T-helper 9 cell (primary cell): Measurements from ENCODE around the gene GTPBP8.
A peak's percentile ranks its signal among the peaks of the same experiment; 100 is the strongest.
"Not testable (repeated sequence)": the region's sequence is repeated elsewhere in the genome, so short reads cannot be mapped to it uniquely, and the experiment has no call there.

Source experiments
- DNase-seq: peaks from one replicate; pipeline ENCODE4 v3.0.0-alpha.2; 2020

GTPBP8 gene

GRCh38 chr3:113002037-113002436 lies 11.3 kb downstream of the GTPBP8 start:
- DNase-seq: no peak

DNA sequence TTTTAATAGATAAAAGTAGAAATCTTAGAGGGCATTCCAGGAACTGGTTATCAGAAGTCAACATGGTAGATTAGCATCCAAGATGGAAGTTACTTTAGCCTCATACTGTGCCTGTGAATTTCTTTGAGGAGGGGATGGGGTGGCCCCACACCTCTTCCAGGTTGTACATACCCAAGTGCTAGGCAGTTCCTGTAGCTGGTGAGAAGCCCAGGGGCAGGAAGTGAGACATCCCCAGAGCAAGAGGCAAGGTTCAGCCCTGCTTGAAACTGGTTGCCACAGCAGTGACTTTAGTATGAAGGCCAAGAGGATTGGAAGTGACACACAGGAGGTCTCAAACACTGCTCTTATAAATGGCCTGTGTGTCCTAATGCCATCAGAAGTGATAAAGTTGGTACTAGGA lies 11.9 kb downstream of the GTPBP8 start:
- no peak for DNase-seq

DNA sequence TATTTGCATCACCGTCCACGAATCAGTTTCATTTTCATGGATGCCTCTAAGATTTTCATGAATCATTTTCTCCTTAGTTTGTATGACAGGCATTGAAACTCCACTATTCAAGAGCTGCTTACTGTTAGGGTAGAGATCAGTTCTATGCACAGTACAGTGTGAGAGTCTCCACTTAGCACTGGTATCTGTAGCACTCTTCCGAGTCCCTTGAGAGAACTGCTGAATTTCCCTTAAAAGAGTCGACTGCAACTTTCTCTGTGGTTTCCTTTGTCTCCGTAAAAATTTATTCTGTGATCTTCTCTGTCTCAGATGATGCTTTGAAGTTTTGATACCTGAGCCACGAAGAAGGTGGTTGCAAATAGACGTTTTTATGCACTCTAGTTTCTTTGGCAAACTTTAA lies 14.8 kb downstream of the GTPBP8 start:
- DNase-seq: no peak

- DNase-seq: no peak
Observed at GRCh38 chr3:113006359-113007056, 15.7 kb downstream of the GTPBP8 start.

GRCh38 chr3:113008117-113008516 lies 17.3 kb downstream of the GTPBP8 start:
- DNase-seq: no peak

- no peak for DNase-seq
Observed at GRCh38 chr3:113013593-113013992, 22.8 kb downstream of the GTPBP8 start.

DNA sequence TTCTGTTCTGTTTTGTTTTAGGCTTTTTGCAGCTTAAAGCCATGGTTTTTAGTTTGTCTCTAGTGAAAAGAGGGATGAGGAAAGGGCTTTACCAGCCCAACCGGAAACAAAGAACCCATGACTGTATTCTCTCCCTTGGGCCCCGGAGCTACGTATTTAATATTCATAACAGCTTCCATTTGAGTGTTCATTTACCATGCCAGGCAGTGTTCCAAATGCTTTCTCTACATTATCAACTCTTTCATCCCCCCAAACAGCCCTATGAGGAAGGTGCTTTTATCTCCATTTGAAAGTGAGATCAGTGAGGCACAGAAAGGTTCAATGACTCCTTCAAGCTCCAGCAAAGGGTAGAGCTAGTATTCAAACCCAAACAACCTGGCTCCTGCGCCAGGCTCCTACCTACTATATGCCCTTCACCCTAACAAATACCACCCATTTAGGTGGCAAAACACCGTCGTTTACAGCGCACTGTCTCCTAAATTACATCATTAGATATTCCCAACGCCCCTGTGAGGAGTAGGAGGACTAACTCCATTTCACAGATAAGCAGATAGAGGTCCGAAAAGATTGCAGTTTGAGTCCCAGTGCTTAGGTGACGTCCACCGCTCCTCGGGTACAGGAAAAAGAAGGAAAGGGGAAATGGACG lies 27.9 kb downstream of the GTPBP8 start:
- DNase-seq: no peak

DNA sequence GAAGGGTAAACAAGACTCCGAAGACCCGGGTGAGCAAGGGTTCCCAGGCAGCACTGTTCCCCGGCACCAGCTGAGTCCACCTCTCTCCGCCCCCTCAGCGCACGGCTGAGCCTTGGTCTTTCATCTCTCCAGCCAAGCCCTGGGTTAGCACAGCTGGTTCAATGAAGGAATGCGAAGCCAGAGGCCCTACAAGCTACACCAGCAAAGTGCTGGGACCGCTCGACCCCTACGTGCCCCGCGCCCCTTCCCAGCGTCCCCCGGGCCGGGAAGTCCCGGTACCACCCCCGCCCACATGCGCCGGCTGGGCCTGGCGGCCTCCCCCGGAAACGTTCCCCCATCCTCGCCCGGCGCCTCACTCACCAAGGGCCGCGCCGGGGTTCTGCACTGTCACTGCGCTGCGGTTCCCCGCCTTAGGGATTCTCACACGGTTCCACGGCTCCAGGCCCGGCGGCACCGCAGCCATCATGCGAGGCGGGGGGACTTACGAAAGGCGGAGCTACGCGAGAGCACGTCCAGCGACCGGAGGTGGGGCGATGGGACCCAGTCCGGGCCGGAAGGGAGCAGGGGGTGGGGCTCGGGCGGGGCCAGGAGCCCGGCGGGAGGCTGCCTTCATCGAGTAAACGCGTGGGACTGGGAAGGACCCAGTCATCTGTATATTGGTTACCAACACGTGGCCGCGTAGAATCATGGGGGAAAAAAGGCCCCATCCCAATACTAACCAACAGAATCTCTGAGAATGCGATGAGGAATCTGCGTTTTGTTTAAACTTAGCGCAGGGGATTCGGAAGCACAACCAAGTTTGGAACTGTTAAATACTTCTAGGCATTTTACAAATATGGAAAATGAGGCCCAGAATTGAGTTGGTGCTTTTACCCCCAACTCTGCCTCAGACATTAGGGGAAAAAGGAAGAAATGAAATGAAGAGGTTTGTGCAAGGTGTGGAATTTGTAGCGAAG lies 28.7 kb downstream of the GTPBP8 start:
- DNase-seq: peak; percentile 77

DNA sequence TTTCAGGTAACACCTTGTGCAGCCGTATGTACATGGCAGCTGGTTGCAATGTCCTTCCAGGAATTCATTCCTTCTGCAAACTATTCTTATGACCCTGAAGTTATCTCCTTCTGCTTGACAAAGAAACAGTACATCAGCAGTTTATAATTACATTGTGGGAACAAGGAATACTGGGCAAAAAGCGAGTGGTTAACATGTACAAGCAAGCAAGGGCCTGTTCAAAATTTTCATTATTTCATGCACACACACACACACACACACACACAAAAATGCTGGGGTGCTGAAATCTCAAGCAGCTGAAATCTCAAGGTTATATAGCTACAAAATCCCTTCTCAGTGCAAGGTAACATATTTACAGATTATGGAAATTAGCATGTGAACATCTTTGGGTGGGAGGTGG lies 30.7 kb downstream of the GTPBP8 start:
- DNase-seq: no peak

DNA sequence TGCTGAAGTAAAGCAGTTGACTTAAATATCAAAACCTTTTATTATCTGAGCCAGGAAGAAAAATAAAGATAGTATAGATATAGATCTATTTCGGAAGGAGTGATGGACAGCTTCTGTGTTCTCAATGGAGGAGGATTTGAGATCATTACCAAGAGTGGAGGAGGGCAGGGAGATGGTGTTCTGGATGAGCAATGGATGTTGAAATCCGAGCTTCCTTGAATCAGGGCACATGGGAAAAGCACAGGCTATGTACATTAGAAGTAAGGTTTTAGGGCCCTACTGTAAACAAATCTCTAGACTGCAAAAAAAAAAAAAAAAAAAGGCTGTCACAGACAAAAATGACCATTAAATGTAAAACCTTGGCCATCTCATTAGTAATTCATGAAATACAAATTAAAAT lies 43.2 kb downstream of the GTPBP8 start:
- no peak for DNase-seq

DNA sequence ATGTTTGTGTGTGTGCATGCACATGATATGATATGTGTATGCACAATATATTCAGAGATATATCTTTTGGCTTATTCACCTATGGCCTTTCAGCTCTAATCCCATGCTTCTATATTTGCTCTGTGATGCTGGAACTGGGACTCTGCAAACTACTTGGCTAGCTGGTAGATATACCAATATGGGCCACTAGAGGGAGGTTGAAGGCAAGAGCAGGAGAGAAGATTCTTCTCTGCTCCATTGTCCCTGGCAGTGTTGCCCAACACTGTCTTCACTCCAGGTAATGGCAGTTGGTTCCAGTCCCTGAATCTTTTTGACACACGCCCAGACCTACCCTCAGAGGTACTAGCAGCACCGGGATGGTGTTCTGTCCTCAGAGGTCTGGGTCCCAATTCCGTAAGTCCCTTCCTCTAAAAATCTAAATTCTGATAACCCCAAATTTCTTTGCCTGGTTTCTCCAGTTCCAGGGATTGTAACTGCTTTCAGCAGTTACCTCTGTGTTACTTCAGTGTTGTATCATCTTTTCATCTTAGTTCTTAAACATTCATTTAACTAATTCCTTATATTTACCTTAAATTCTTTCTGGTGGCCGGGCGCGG lies 44.7 kb downstream of the GTPBP8 start:
- peak; percentile 6 for DNase-seq

DNA sequence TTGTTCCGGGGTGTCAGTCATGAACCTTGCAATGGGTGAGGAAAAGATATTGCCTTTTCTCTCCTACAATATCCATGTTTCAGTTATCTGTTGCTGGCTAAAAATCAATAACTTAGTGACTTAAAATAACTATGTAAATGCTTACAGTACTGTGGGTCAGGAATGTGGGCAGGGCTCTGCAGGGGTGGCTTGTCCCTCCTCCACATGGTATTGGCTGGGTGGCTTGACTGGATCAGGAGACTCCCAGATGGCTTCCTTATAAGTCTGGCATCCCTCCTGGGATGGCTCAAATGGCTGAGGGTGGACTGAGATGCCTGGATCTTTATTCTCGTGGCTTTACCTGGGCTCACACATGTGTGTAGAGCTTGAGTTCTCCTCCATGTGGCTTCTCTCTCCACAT lies 47.5 kb downstream of the GTPBP8 start:
- DNase-seq: no peak

DNA sequence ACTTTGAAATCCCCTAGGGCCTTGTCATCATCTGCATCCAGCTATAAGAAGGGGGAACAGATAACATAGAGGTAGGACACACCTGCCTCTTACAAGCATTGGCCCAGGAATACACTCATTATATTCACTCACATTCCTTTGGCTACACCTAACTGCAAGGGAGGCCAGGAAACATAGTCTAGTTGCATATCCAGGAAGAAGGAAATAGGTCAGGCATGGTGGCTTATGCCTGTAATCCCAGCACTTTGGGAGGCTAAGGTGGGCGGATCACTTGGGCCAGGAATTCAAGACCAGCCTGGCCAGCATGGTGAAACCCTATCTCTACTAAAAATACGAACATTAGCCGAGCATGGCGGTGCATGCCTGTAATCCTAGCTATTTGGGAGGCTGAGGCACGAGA lies 48.8 kb downstream of the GTPBP8 start:
- DNase-seq: no peak

DNA sequence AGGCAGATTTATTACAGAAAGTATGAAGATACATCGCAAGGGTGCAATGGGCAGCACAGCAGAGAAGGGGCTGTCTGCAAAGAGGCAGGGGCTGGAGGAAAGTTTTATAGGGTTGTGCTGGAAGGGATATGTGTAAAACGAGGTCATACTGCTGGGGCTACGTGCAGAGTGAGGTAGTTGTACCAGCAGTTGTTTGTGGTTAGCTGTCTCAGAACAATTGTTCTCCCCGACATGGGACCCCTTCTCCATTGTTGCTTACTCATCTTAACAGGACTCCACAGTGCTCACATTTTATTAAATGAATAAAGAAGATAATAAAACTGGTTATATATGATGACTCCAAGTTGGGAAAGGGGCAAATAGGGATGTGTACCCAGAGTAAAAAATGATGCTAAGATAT lies 49.4 kb downstream of the GTPBP8 start:
- DNase-seq: no peak

DNA sequence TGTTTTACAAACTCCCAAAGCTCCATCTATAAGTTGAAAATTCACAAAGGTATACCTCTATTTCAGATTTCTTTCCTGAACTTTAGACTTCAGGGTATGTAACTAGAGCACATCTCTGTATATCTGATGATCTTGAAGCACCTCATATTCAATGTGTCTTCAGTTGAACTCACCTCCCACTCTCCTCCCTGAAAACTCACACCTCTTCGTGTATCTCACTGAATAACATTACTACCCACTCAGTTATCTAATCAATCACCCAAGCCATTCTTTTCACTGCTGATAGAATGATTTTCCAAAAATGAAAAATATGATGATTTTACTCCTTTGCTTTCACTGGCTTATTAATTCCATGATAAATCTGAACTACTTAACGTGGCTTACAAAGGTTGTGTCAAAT lies 52.9 kb downstream of the GTPBP8 start:
- DNase-seq: no peak

GRCh38 chr3:113046186-113046965 lies 55.6 kb downstream of the GTPBP8 start:
- DNase-seq: not testable (repeated sequence)

DNA sequence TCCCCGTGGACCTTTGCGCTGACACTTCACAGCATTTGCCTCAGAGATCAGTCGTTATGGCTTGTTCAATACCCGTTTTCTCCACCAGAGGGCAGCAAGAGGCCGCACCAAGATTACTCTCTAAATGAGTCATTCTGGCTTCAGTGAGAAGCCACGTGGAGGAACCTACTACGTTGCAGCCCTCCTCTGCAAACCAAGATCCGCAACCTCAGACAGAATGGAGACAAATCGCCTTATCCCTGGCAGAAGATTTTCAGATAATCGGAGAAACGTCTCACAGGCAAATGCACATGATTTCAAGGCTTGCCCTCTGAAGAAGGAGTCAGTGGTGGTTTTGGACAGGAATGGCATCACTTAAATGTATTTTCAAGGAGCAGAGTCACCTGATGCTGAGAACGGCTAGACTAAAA lies 60.5 kb downstream of the GTPBP8 start:
- DNase-seq: peak; percentile 82
